Smooth muscle cell (in vitro differentiated cells): ENCODE data around the gene KIF3A. TPM values are rescaled to one million over a fixed set of nuclear protein-coding genes. Genes with fewer than 3 reads are reported as not detected.
A peak's percentile ranks its signal among the peaks of the same experiment; 100 is the strongest.

Source experiments
- DNase-seq: peaks from one replicate; lab custom pipeline; 2025; ENCODE audit not compliant: unreplicated experiment; lab: John Stamatoyannopoulos, UW
- H2AFZ ChIP-seq: fragments of 200-600 bp; sonication (generic); 2 replicates; pipeline ENCODE4 v1.6.0; 2016; ENCODE audit warnings: antibody characterized with exemption, low read depth, mild to moderate bottlenecking
- H3F3A ChIP-seq: fragments of 200-600 bp; sonication (generic); 2 replicates; pipeline ENCODE4 v1.6.0; 2017; ENCODE audit warnings: antibody characterized with exemption, low read depth
- H3K27ac ChIP-seq: fragments of 200-600 bp; sonication (generic); 2 replicates; pipeline ENCODE4 v1.5.1; 2016; ENCODE audit warnings: low read depth, mild to moderate bottlenecking
- H3K27me3 ChIP-seq: fragments of 200-600 bp; sonication (generic); 2 replicates; pipeline ENCODE4 v1.6.1; 2016; ENCODE audit warnings: low read depth, mild to moderate bottlenecking
- H3K36me3 ChIP-seq: fragments of 200-600 bp; sonication (generic); 2 replicates; pipeline ENCODE4 v1.5.1; 2016; ENCODE audit warnings: low read depth
- H3K4me1 ChIP-seq: fragments of 200-600 bp; sonication (generic); 2 replicates; pipeline ENCODE4 v1.5.1; 2016; ENCODE audit warnings: low read depth
- H3K4me2 ChIP-seq: fragments of 200-600 bp; sonication (generic); 2 replicates; pipeline ENCODE4 v1.6.0; 2016; ENCODE audit warnings: mild to moderate bottlenecking
- H3K4me3 ChIP-seq: fragments of 200-600 bp; sonication (generic); 2 replicates; pipeline ENCODE4 v1.5.1; 2016; ENCODE audit warnings: mild to moderate bottlenecking
- H3K79me2 ChIP-seq: fragments of 200-600 bp; sonication (generic); 2 replicates; pipeline ENCODE4 v1.6.0; 2016; ENCODE audit warnings: low read depth, mild to moderate bottlenecking
- H3K9ac ChIP-seq: fragments of 200-600 bp; sonication (generic); 2 replicates; pipeline ENCODE4 v1.6.0; 2016; ENCODE audit warnings: low read depth
- H3K9me3 ChIP-seq: fragments of 200-600 bp; sonication (generic); replicated peaks from 2 replicates; pipeline ENCODE4 v1.5.1; 2016; ENCODE audit warnings: low read depth
- H4K20me1 ChIP-seq: fragments of 200-600 bp; sonication (generic); 2 replicates; pipeline ENCODE4 v1.6.0; 2016; ENCODE audit warnings: low read depth
- CTCF ChIP-seq: fragments of 200-600 bp; sonication (generic); IDR thresholded peaks from 2 replicates; pipeline ENCODE4 v1.5.1; 2017; ENCODE audit warnings: borderline replicate concordance, mild to moderate bottlenecking, antibody characterized with exemption; ENCODE audit not compliant: insufficient read depth, poor library complexity, severe bottlenecking
- WGBS: methylation state at CpG from one replicate; pipeline ENCODE4 v1.1.7; 2016; ENCODE audit warnings: low lambda C conversion rate; 5-methylcytosine and 5-hydroxymethylcytosine counted together
- polyA plus RNA-seq: library from polyadenylated mRNA; unstranded; fragments of >200 nt; fragmentation: Nextera tagmentation; extraction: Ambion mirVana; gene quantifications from 2 replicates; pipeline ENCODE4 v1.2.1, GENCODE V29; 2016
- total RNA-seq: library from RNA; depleted of rRNA; stranded (reverse); fragments of >200 nt; gene quantifications from 2 replicates; pipeline ENCODE4 v1.2.3, GENCODE V29; 2014

Gene KIF3A
- total and polyA plus RNA-seq, 2 experiments from 2014 or later, result 12.6 to 21.4 TPM

DNA sequence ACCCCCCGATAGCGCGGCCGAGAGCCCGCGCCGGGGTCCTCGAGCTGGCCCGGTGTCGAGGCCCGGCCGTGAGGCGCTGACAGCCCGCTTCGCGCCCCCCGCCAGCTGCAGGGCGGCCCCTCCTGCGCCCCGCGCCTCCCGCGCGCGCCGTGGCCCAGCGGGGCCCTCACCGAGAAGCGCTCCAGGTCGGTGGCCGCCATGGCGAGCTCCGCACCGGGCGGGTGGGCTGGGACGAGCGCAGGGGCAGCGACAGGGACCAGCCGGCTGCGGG lies 39.5 kb upstream of the KIF3A start:
- H3K4me3 ChIP-seq, result peak overlapping the region; percentile 59
- TF ChIP-seq CTCF, result no peak

DNA sequence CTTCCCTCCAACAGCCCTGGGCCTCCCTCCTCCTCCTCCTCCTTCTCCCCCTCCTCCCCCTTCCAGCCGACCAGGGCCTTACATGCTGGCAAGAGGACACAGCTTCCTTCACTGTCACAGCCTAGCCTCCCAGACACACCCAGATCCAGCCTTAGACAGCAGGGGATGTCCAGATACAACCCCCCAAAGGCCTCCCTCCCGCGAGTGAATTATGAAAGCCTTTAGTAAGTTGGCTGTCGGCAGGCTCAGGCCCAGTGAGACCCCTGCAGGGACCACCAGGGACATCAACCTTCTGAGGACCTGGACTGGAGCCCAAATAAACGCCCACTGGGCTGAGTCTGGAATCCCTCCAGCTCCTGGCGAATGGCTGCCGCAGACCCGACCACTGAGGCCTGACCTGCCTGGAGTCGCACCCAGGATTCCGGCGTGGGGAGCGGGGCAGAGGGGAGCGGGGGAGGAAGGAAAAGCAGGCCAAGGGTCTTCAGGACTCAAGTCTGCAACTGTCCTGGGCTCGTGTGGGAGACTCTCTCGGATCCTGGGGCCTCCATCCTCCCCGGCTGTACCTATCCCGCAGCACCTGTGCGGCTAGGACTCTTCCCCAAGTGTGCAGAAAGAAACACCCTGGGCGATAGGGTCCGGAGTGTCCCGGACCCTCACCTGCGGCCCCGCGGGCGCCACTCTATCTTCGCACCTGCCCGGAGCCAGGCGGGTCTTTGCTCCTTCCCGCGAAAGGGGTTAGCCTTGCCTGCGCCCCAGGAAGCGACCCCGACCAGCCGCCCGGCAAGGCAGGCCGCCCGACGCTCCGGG lies 39.0 kb upstream of the KIF3A start:
- peaks cover 49% of the 10 kb centered on the region for H3K79me2 ChIP-seq
- peak overlapping the region; percentile 59 for H3K4me3 ChIP-seq
- peak overlapping the region; percentile 67 for H3K27ac ChIP-seq
- 5% methylated on average over 39 of the region's 39 CpGs for WGBS
- peak overlapping the region; percentile 66 for H3K9ac ChIP-seq
- no peaks in the 10 kb centered on the region for H3K36me3 ChIP-seq
- peak overlapping the region; percentile 86 for H3K4me2 ChIP-seq
- TF ChIP-seq CTCF, result no peak
- H3F3A ChIP-seq, result no peaks in the 10 kb centered on the region
- H3K9me3 ChIP-seq, result no peaks in the 10 kb centered on the region
- no peaks in the 10 kb centered on the region for H3K27me3 ChIP-seq
- peaks cover 18% of the 10 kb centered on the region for H3K4me1 ChIP-seq
- H4K20me1 ChIP-seq, result peaks cover 45% of the 10 kb centered on the region
- no peak for DNase-seq
- peak overlapping the region; percentile 35 for H2AFZ ChIP-seq

More for the DNA sequence above, 39.5 kb upstream of the KIF3A start:
- Histone ChIP-seq H3K27me3 (no peaks in the 10 kb centered on the region), H3K4me2 (peak overlapping the region; percentile 86), H2AFZ (peak overlapping the region; percentile 35), H3F3A (no peaks in the 10 kb centered on the region), H3K79me2 (peaks cover 45% of the 10 kb centered on the region), H4K20me1 (peaks cover 39% of the 10 kb centered on the region), H3K27ac (no peak overlapping the region), H3K4me1 (peaks cover 13% of the 10 kb centered on the region), H3K9me3 (no peaks in the 10 kb centered on the region), H3K9ac (peak overlapping the region; percentile 66), H3K36me3 (no peaks in the 10 kb centered on the region)
- no peak for DNase-seq
- WGBS, result 2% methylated on average over 10 of the region's 40 CpGs

GRCh38 chr5:132775476-132775961 lies 38.2 kb upstream of the KIF3A start:
- DNase-seq, result no peak
- peak overlapping the region; percentile 66 for H3K9ac ChIP-seq
- peaks cover 53% of the 10 kb centered on the region for H4K20me1 ChIP-seq
- no peaks in the 10 kb centered on the region for H3K27me3 ChIP-seq
- peak overlapping the region; percentile 86 for H3K4me2 ChIP-seq
- H3K27ac ChIP-seq, result peak overlapping the region; percentile 67
- no peak overlapping the region for H2AFZ ChIP-seq
- WGBS, result 57% methylated on average over 7 of the region's 7 CpGs
- no peaks in the 10 kb centered on the region for H3K9me3 ChIP-seq
- H3K79me2 ChIP-seq, result peaks cover 57% of the 10 kb centered on the region
- no peaks in the 10 kb centered on the region for H3K36me3 ChIP-seq
- no peaks in the 10 kb centered on the region for H3F3A ChIP-seq
- H3K4me3 ChIP-seq, result peak overlapping the region; percentile 59
- TF ChIP-seq CTCF, result no peak
- H3K4me1 ChIP-seq, result peaks cover 23% of the 10 kb centered on the region

DNA sequence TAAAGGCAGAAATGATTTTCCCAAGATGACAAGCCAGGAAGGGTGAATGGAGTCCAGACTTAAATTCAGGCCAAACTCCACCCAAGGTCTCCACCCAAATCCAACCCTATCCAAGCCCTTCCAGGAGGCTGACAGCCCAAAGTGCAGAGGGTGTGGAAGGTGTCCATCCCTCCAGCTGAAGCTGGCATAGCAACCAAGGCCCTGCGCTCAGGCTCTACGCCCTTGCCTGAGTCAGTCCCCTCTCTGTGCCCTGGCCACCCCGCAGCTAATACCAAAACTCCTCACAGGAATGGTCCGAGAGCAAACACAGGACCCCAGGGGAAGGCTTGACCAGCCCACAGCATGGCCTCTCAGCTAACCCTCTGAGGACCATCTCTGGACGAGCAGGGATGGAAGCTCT lies 37.5 kb upstream of the KIF3A start:
- Histone ChIP-seq H3K27ac (no peak overlapping the region), H3K36me3 (no peaks in the 10 kb centered on the region), H3K27me3 (no peaks in the 10 kb centered on the region), H3K9me3 (no peaks in the 10 kb centered on the region), H4K20me1 (peaks cover 58% of the 10 kb centered on the region), H3F3A (no peaks in the 10 kb centered on the region), H3K4me1 (peaks cover 23% of the 10 kb centered on the region), H2AFZ (no peak overlapping the region), H3K4me2 (peak overlapping the region; percentile 86), H3K9ac (no peak overlapping the region), H3K4me3 (no peak overlapping the region), H3K79me2 (peaks cover 63% of the 10 kb centered on the region)
- WGBS, result 88% methylated on average over 5 of the region's 5 CpGs
- DNase-seq, result no peak
- TF ChIP-seq CTCF, result no peak
